HCT116 (cell line): ENCODE results near the gene IFRD1. TPM values are rescaled to one million over a fixed set of nuclear protein-coding genes. Genes with fewer than 3 reads are reported as not detected.

Experiments
- ATAC-seq: fragments of 200-7000 bp; cut with Tn5 transposase; 2 replicates; pipeline ENCODE4 v1.9.1; 2020; ENCODE audit warnings: mild to moderate bottlenecking, moderate library complexity
- BruUV-seq: library from RNA; stranded (reverse); fragments of 400-500 nt; replicated peaks from 2 replicates; lab custom pipeline; 2021; lab: Mats Ljungman, UMichigan
- CTCF ChIA-PET: fragments of 300-600 bp; sonication (Branson Sonifier 250); formaldehyde crosslinking; loops from one replicate; lab custom pipeline; 2021; ENCODE audit warnings: antibody characterized with exemption; lab: Charles Lee
- POLR2A ChIA-PET: fragments of 300-600, 350-600 bp; sonication (Branson Sonifier 250); formaldehyde crosslinking; loops from one replicate; lab custom pipeline; 2021; ENCODE audit warnings: antibody characterized with exemption; lab: Charles Lee
- RAD21 ChIA-PET, 2 experiments: fragments of 300-600 bp; sonication (Branson Sonifier 250); formaldehyde crosslinking; loops; one replicate each; lab custom pipeline; 2023; ENCODE audit warnings: low total read pairs in 2 of 2; ENCODE audit not compliant: uncharacterized antibody in 2 of 2, unreplicated experiment in 2 of 2, low non-redundant PET in 1 of 2; lab: Charles Lee
- DNase-seq: peaks from one replicate; pipeline ENCODE4 v3.0.0-alpha.2; 2010; ENCODE audit warnings: low read depth, low spot score
- H2AFZ ChIP-seq: fragments of 200-600 bp; shearing (Covaris generic), sonication (generic); 2 replicates; pipeline ENCODE4 v1.6.1; 2017; ENCODE audit warnings: low read depth, mixed run types, mixed read lengths, antibody characterized with exemption, low read length; ENCODE audit not compliant: poor library complexity, severe bottlenecking
- H3K27ac ChIP-seq: 2 replicates; pipeline ENCODE4 v1.5.1; 2012; ENCODE audit warnings: low read depth, low read length
- H3K27me3 ChIP-seq: fragments of 200-600 bp; sonication (generic); 2 replicates; pipeline ENCODE4 v1.6.1; 2016; ENCODE audit warnings: mixed run types, low read length, mixed read lengths; ENCODE audit not compliant: insufficient read depth
- H3K36me3 ChIP-seq, 2 experiments: fragments of 200-500 bp in 1 of 2; fragments of 200-600 bp in 1 of 2; sonication (Bioruptor generic) in 1 of 2; sonication (generic) in 1 of 2; 2 replicates each; pipeline versions ENCODE4 v1.5.1 to v1.6.1; 2014 to 2016; ENCODE audit warnings: low read length in 2 of 2, inconsistent platforms in 1 of 2, mixed read lengths in 1 of 2, mixed run types in 1 of 2; ENCODE audit not compliant: insufficient read depth in 2 of 2, control insufficient read depth in 1 of 2
- H3K4me1 ChIP-seq, 2 experiments: fragments of 200-600 bp in 1 of 2; sonication (generic) in 1 of 2; 2 replicates each; pipeline versions ENCODE4 v1.5.1 to v1.6.1; 2012 to 2017; ENCODE audit warnings: low read length in 2 of 2, inconsistent platforms in 1 of 2, mild to moderate bottlenecking in 1 of 2, mixed read lengths in 1 of 2, mixed run types in 1 of 2, moderate library complexity in 1 of 2; ENCODE audit not compliant: insufficient read depth in 2 of 2, control insufficient read depth in 1 of 2
- H3K4me2 ChIP-seq: fragments of 200-600 bp; sonication (generic); 2 replicates; pipeline ENCODE4 v1.6.1; 2017; ENCODE audit warnings: mixed run types, low read length, mixed read lengths
- H3K4me3 ChIP-seq, 2 experiments: fragments of 200-600 bp in 1 of 2; sonication (generic) in 1 of 2; replicated peaks in 1 of 2; 2 replicates each; pipeline ENCODE4 v1.5.1; 2011 to 2016; ENCODE audit warnings: low read length in 2 of 2, control low read depth in 1 of 2, low read depth in 1 of 2, mild to moderate bottlenecking in 1 of 2, mixed read lengths in 1 of 2, mixed run types in 1 of 2
- H3K79me2 ChIP-seq: fragments of 200-600 bp; sonication (generic); 2 replicates; pipeline ENCODE4 v1.6.1; 2017; ENCODE audit warnings: mild to moderate bottlenecking, mixed run types, low read length, moderate library complexity, mixed read lengths; ENCODE audit not compliant: insufficient read depth
- H3K9ac ChIP-seq: fragments of 200-600 bp; sonication (generic); 2 replicates; pipeline ENCODE4 v1.6.1; 2016; ENCODE audit warnings: low read length, mixed read lengths
- H3K9me2 ChIP-seq: fragments of 200-600 bp; sonication (generic), shearing (Covaris generic); 2 replicates; pipeline ENCODE4 v1.6.1; 2017; ENCODE audit warnings: mixed run types, mild to moderate bottlenecking, moderate library complexity; ENCODE audit not compliant: insufficient read depth
- H3K9me3 ChIP-seq, 2 experiments: fragments of 200-500 bp in 1 of 2; fragments of 200-600 bp in 1 of 2; sonication (Bioruptor generic) in 1 of 2; sonication (generic) in 1 of 2; 2 replicates each; pipeline ENCODE4 v1.6.1; 2014 to 2017; ENCODE audit warnings: low read length in 2 of 2, mixed read lengths in 2 of 2, inconsistent platforms in 1 of 2, low read depth in 1 of 2, mild to moderate bottlenecking in 1 of 2, mixed run types in 1 of 2, moderate library complexity in 1 of 2; ENCODE audit not compliant: control insufficient read depth in 1 of 2, insufficient read depth in 1 of 2
- H4K20me1 ChIP-seq: fragments of 200-600 bp; sonication (generic), shearing (Covaris generic); 2 replicates; pipeline ENCODE4 v1.6.1; 2017; ENCODE audit warnings: mixed run types, mild to moderate bottlenecking, moderate library complexity; ENCODE audit not compliant: insufficient read depth
- CBX3 ChIP-seq: IDR thresholded peaks from 2 replicates; pipeline ENCODE4 v1.6.1; 2012; ENCODE audit warnings: low read depth
- CEBPB ChIP-seq: IDR thresholded peaks from 2 replicates; pipeline ENCODE4 v1.6.1; 2012; ENCODE audit warnings: low read depth
- EGR1 ChIP-seq: IDR thresholded peaks from 2 replicates; pipeline ENCODE4 v1.6.1; 2012; ENCODE audit warnings: low read depth
- EZH2phosphoT487 ChIP-seq: fragments of 200-600 bp; IDR thresholded peaks from 2 replicates; pipeline ENCODE4 v1.6.1; 2018; ENCODE audit warnings: antibody characterized with exemption, borderline replicate concordance
- FOSL1 ChIP-seq: IDR thresholded peaks from 2 replicates; pipeline ENCODE4 v1.6.1; 2012; ENCODE audit warnings: low read depth
- MAX ChIP-seq: IDR thresholded peaks from 2 replicates; pipeline ENCODE4 v1.6.1; 2012
- POLR2A ChIP-seq: IDR thresholded peaks from 2 replicates; pipeline ENCODE4 v1.7.0; 2011; ENCODE audit warnings: borderline replicate concordance; ENCODE audit not compliant: insufficient read depth, insufficient read length; ENCODE audit errors: extremely low read depth
- POLR2AphosphoS5 ChIP-seq: IDR thresholded peaks from 2 replicates; pipeline ENCODE4 v1.6.1; 2011; ENCODE audit warnings: mild to moderate bottlenecking, low read depth, low read length, moderate library complexity
- SIN3A ChIP-seq: IDR thresholded peaks from 2 replicates; pipeline ENCODE4 v1.6.1; 2012; ENCODE audit warnings: low read depth
- SP1 ChIP-seq: IDR thresholded peaks from 2 replicates; pipeline ENCODE4 v1.6.1; 2012; ENCODE audit warnings: low read depth
- TCF7L2 ChIP-seq: IDR thresholded peaks from 2 replicates; pipeline ENCODE4 v1.7.0; 2011; ENCODE audit warnings: borderline replicate concordance, inconsistent platforms; ENCODE audit not compliant: insufficient read depth, insufficient read length; ENCODE audit errors: extremely low read depth
- YY1 ChIP-seq: IDR thresholded peaks from 2 replicates; pipeline ENCODE4 v1.6.1; 2011; ENCODE audit warnings: low read length, low read depth, moderate library complexity, mild to moderate bottlenecking; ENCODE audit not compliant: insufficient replicate concordance; ENCODE audit errors: extremely low read depth
- ZBTB33 ChIP-seq: IDR thresholded peaks from 2 replicates; pipeline ENCODE4 v1.6.1; 2011; ENCODE audit warnings: mild to moderate bottlenecking, low read length, moderate library complexity; ENCODE audit not compliant: insufficient replicate concordance; ENCODE audit errors: extremely low read depth
- ZFX ChIP-seq: fragments of 450-650 bp; IDR thresholded peaks from 2 replicates; pipeline ENCODE4 v1.6.1; 2017
- ZNF274 ChIP-seq: fragments of 200-500 bp; sonication (Bioruptor generic); IDR thresholded peaks from 2 replicates; pipeline ENCODE4 v1.6.1; 2014; ENCODE audit warnings: mild to moderate bottlenecking, low read depth, low read length, inconsistent platforms
- intact Hi-C: fragments of 100-400 bp; cut with micrococcal nuclease; formaldehyde crosslinking; loops from 2 replicates; pipeline ENCODE4 v1.10.0; 2022
- total RNA-seq: library from RNA; stranded (reverse); gene quantifications from one replicate; pipeline ENCODE4 v1.2.1, GENCODE V29; 2021; ENCODE audit not compliant: unreplicated experiment
- TF ChIP-seq, protein P1 (sequence below), 3 experiments: fragments of 200-600 bp in 1 of 3; sonication (generic) in 1 of 3; IDR thresholded peaks in 2 of 3; conservative IDR thresholded peaks in 1 of 3; 2 replicates each; pipeline ENCODE4 v1.5.1; 2012 to 2017; ENCODE audit warnings: low read depth in 2 of 3, low read length in 2 of 3, antibody characterized with exemption in 1 of 3, borderline replicate concordance in 1 of 3, control low read depth in 1 of 3, mild to moderate bottlenecking in 1 of 3, mixed read lengths in 1 of 3, mixed run types in 1 of 3, moderate library complexity in 1 of 3; ENCODE audit not compliant: insufficient read depth in 1 of 3
- TF ChIP-seq, protein P2 (sequence below): IDR thresholded peaks from 2 replicates; pipeline ENCODE4 v1.6.1; 2012

Gene IFRD1
- total RNA-seq, 1 experiment from 2014 or later = 43.6 TPM

- peak; percentile 41; the same call in 1 of the 2 replicates for TF ChIP-seq MAX
- no peak for TF ChIP-seq POLR2A
- peak; percentile 94 for TF ChIP-seq FOSL1
- peak; percentile 29; the same call in 1 of the 2 replicates for TF ChIP-seq EGR1
Observed at GRCh38 chr7:112449353-112449752, 907 bp upstream of the IFRD1 start (continued).

DNA sequence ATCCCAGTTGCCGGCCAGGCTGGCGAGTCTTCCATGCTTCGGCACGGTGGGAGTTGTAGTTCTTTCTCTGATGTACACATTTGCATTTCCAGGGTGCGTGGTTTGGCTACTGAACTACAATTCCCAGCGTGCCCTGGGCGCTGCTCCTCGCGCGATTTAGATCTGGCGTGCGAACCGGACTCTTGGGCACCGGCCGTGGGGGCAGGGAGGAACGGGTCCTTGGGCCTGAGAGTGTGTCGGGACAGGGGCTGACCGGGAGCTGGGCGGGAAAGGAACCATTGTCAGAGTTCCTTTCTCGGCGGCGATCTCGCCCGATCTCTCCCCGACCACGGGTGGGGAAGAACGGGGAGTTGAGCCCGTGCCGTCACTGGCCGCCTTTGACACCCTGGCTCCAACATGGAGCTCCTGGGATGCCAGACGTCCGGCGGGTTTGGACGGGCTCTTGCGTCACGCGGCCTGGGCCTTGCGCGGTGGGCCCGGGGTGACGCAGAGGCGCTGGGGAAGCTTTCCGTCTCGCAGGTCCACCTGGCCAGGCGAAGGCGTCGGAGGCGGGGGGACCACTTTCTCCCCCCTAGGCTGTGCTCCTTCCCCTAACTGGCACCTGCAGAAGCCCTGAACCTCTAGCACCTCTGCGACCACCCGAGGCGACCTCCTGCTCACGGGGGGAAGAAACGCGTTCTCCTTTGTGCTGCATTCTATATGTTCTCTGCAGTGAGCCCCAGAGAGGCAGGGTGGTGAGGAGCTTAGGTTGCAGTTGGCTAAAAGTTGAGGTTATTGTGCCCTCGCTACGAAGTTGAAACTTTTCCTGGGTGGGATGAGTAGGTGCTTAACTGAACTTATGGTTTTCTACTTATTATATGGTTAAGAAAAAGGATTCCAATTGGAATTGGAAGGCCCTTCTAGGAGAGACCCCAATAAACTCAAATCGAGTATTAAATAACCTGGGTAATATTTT lies 824 bp downstream of the IFRD1 start:
- CTCF ChIA-PET = interaction anchor here (0.7 to 0.8 kb wide), 2 partner anchors 45 to 688 kb away, joined by 3 read pairs; no protein-coding TSS in a partner anchor
- ATAC-seq = peak; percentile 82
- BruUV-seq = no TSS peak

More for the DNA sequence above, 824 bp downstream of the IFRD1 start:
- Histone ChIP-seq H2AFZ (no peak overlapping the region), H3K27me3 (no peaks in the 10 kb centered on the region), H4K20me1 (no peaks in the 10 kb centered on the region), H3K79me2 (peaks cover 57% of the 10 kb centered on the region), H3K9me3 (no peaks in the 10 kb centered on the region), H3K9me2 (no peaks in the 10 kb centered on the region), H3K9ac (peak overlapping the region; percentile 97), H3K4me3 (peak overlapping the region; percentile 94 to 97), H3K27ac (peak overlapping the region; percentile 77), H3K36me3 (peaks cover 4 to 5% of the 10 kb centered on the region in 2 experiments; a peak in 1 of 4 replicates), H3K4me1 (peaks cover 18 to 32% of the 10 kb centered on the region in 2 experiments), H3K4me2 (peak overlapping the region; percentile 90)
- intact Hi-C loops = loop anchor here (2.0 kb wide), 1 partner anchor 246 kb away; no protein-coding TSS in a partner anchor
- DNase-seq = peak; percentile 90
- ChIA-PET POLR2A (interaction anchor here (0.7 to 3.1 kb wide), 20 partner anchors 8 to 489 kb away, joined by 3 to 27 read pairs (median 5); partner anchors contain the start of gene LSMEM1), RAD21 (no interaction called here)
- TF ChIP-seq POLR2AphosphoS5 (no peak), YY1 (peak; percentile 73), CBX3 (peak; percentile 56), MAX (peak; percentile 79), CEBPB (no peak), EZH2phosphoT487 (no peak), SIN3A (peak; percentile 92), TCF7L2 (peak; percentile 14), ZFX (peak; percentile 47), ZBTB33 (peak; percentile 98), ZNF274 (no peak), SP1 (0 out of 2 replicates have a peak, but pooled peaks have one; percentile 36)
- TF ChIP-seq, protein P1, sequence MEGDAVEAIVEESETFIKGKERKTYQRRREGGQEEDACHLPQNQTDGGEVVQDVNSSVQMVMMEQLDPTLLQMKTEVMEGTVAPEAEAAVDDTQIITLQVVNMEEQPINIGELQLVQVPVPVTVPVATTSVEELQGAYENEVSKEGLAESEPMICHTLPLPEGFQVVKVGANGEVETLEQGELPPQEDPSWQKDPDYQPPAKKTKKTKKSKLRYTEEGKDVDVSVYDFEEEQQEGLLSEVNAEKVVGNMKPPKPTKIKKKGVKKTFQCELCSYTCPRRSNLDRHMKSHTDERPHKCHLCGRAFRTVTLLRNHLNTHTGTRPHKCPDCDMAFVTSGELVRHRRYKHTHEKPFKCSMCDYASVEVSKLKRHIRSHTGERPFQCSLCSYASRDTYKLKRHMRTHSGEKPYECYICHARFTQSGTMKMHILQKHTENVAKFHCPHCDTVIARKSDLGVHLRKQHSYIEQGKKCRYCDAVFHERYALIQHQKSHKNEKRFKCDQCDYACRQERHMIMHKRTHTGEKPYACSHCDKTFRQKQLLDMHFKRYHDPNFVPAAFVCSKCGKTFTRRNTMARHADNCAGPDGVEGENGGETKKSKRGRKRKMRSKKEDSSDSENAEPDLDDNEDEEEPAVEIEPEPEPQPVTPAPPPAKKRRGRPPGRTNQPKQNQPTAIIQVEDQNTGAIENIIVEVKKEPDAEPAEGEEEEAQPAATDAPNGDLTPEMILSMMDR (IDR thresholded peaks at IDR 0.05 in 2 of 3, conservative IDR thresholded peaks at IDR 0.05 in 1 of 3; ENCODE audit: borderline replicate concordance in 1 of 3, insufficient read depth in 1 of 3, low read depth in 2 of 3, low read length in 2 of 3) = no peak
- TF ChIP-seq, protein P2, sequence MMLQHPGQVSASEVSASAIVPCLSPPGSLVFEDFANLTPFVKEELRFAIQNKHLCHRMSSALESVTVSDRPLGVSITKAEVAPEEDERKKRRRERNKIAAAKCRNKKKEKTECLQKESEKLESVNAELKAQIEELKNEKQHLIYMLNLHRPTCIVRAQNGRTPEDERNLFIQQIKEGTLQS = no peak
